Progenitor cell of endocrine pancreas (in vitro differentiated cells): ENCODE results near the gene RNF207. TPM values are rescaled to one million over a fixed set of nuclear protein-coding genes. Genes with fewer than 3 reads are reported as not detected.

ENCODE experiments used
- DNase-seq: peaks from one replicate; pipeline ENCODE4 v3.0.0; 2021; ENCODE audit warnings: low spot score; ENCODE audit not compliant: unreplicated experiment
- H3K27ac Mint-ChIP-seq: 2 replicates; pipeline ENCODE4 v1.8.0; 2021; ENCODE audit warnings: mild to moderate bottlenecking, moderate library complexity, mixed read lengths
- H3K27me3 Mint-ChIP-seq: 2 replicates; pipeline ENCODE4 v1.8.0; 2021; ENCODE audit warnings: mixed read lengths
- H3K36me3 Mint-ChIP-seq: 2 replicates; pipeline ENCODE4 v1.8.0; 2022; ENCODE audit warnings: mixed read lengths; ENCODE audit not compliant: insufficient read depth
- H3K4me1 Mint-ChIP-seq: 2 replicates; pipeline ENCODE4 v1.8.0; 2021; ENCODE audit warnings: low read depth, mixed read lengths
- H3K4me3 Mint-ChIP-seq: 2 replicates; pipeline ENCODE4 v1.8.0; 2021; ENCODE audit warnings: low read depth, mild to moderate bottlenecking, moderate library complexity, mixed read lengths
- H3K9me3 Mint-ChIP-seq: 2 replicates; pipeline ENCODE4 v1.8.0; 2021; ENCODE audit warnings: low read depth, mixed read lengths
- total RNA-seq: library from RNA; stranded (reverse); gene quantifications from 2 replicates; pipeline ENCODE4 v1.2.1, GENCODE V29; 2021
- TF ChIP-seq, protein P1 (sequence below): fragments of 200-600 bp; sonication (generic); IDR thresholded peaks from one replicate; pipeline ENCODE4 v1.5.0; 2021; ENCODE audit warnings: antibody characterized with exemption, mild to moderate bottlenecking; ENCODE audit not compliant: unreplicated experiment

RNF207 gene
- total RNA-seq, 1 donor from 2014 or later = 50.5 TPM

DNA sequence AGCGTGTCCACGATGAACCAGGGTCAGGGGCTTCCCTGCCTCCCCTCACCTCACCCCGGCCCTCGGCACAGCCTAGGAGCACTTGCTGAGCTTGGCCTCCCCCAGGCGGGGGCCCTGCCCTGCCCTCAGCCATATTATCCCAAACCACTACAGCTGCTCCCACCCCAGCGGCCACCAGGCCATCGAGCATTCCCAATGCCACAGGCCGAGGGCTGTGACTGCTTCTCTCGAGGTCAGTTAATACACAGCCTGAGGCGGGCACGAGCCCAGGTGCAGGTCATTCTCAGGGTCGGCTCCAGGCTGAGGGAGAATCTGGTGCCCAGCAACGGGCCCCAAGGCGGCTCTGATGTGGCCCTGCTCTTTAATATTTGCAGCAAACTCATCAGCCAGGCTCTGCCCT is 63.4 kb downstream of the RNF207 start:
- H3K27ac Mint-ChIP-seq = no peak overlapping the region
- no peak overlapping the region for H3K4me3 Mint-ChIP-seq
- peaks cover 2% of the 10 kb centered on the region for H3K36me3 Mint-ChIP-seq
- peaks cover 10% of the 10 kb centered on the region for H3K27me3 Mint-ChIP-seq
- TF ChIP-seq, protein P1, sequence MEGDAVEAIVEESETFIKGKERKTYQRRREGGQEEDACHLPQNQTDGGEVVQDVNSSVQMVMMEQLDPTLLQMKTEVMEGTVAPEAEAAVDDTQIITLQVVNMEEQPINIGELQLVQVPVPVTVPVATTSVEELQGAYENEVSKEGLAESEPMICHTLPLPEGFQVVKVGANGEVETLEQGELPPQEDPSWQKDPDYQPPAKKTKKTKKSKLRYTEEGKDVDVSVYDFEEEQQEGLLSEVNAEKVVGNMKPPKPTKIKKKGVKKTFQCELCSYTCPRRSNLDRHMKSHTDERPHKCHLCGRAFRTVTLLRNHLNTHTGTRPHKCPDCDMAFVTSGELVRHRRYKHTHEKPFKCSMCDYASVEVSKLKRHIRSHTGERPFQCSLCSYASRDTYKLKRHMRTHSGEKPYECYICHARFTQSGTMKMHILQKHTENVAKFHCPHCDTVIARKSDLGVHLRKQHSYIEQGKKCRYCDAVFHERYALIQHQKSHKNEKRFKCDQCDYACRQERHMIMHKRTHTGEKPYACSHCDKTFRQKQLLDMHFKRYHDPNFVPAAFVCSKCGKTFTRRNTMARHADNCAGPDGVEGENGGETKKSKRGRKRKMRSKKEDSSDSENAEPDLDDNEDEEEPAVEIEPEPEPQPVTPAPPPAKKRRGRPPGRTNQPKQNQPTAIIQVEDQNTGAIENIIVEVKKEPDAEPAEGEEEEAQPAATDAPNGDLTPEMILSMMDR = no peak
- no peak for DNase-seq
- peaks cover 17% of the 10 kb centered on the region for H3K4me1 Mint-ChIP-seq
- H3K9me3 Mint-ChIP-seq = no peaks in the 10 kb centered on the region

DNA sequence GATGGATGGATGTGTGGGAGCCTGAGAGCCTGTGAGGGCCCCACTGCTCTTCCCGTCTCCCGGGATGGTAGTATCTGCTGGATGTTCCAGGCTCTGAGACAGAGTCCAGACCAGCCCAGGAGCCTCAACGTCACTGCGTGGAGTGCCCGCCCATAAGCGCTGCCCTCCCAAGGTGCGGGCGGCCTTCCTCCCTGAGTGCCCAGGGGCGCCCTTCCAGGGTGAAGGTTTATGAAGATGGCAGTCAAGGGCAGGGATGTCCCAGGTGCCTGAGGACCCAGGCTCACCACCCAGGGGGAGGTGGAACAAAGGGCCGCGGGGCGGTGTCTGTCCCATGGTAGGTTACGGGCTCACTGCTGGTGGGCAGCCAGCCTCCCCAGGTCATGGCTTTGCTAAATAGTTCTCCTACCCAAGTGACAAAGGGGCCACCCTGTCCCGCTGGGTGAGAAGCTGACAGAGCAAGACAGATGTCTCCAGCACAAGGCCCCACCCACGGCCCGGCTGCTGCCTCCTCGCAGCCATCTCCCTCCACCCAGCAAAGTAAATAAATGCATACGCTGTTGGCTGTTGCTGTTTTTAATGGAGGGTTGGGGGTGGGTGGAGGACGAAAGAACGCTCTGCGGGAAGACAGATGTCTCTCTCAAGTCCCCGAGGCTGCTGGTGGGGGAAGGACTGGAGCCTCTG is 63.9 kb downstream of the RNF207 start:
- TF ChIP-seq, protein P1 = no peak
- Mint-ChIP-seq H3K27ac (peak overlapping the region; percentile 71), H3K36me3 (peaks cover under 1% of the 10 kb centered on the region), H3K4me1 (peaks cover 17% of the 10 kb centered on the region), H3K27me3 (peaks cover 10% of the 10 kb centered on the region), H3K4me3 (no peak overlapping the region), H3K9me3 (no peaks in the 10 kb centered on the region)
- no peak for DNase-seq

DNA sequence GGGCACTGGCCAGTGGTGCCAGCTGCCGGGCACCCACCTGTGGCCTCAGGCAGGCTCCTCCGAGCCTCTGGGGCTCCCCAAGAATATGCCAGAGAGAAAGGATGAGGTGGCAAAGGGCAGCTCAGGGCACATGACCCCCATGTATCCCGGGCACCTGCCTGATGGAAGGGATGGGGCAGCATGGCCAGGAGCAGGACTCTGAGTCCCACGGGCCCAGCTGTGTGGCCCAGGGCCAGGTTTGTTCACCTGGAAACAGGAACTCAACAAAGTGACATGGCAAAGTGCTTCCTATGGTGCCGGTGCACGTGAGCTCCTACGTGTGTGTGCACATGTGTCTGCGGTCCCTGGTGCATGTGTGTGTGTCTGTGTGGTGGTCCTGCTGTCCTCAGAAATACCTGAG is 64.5 kb downstream of the RNF207 start:
- Mint-ChIP-seq H3K4me1 (peaks cover 17% of the 10 kb centered on the region), H3K27me3 (peaks cover 10% of the 10 kb centered on the region), H3K27ac (peak overlapping the region; percentile 71), H3K4me3 (no peak overlapping the region), H3K36me3 (no peaks in the 10 kb centered on the region), H3K9me3 (no peaks in the 10 kb centered on the region)
- no peak for DNase-seq
- TF ChIP-seq, protein P1 = no peak

Other genes with a start within 250 kb of the RNF207 start
- 26.6 and 29.9 TPM in 2 replicates for gene NPHP4, start 213.7 kb upstream of the RNF207 start, total RNA-seq
- gene KCNAB2, start 160.2 kb upstream of the RNF207 start, total RNA-seq = 5.8 and 6.9 TPM in 2 replicates
- 0.58 and 0.77 TPM in 2 replicates for gene CHD5, start 25.8 kb upstream of the RNF207 start, total RNA-seq
- gene RPL22, start 6.5 kb upstream of the RNF207 start, total RNA-seq = 414 and 432 TPM in 2 replicates
- gene ICMT, start 29.8 kb downstream of the RNF207 start, total RNA-seq = 56.6 and 59.4 TPM in 2 replicates
- gene HES3, start 38.1 kb downstream of the RNF207 start, total RNA-seq = not detected in 2 replicates
- 6.3 and 6.5 TPM in 2 replicates for gene GPR153, start 55.0 kb downstream of the RNF207 start, total RNA-seq
- 30.2 and 30.3 TPM in 2 replicates for gene ACOT7, start 187.6 kb downstream of the RNF207 start, total RNA-seq
- gene HES2, start 213.8 kb downstream of the RNF207 start, total RNA-seq = 0.07 and 0.12 TPM in 2 replicates
- 49.5 and 54.0 TPM in 2 replicates for gene ESPN, start 218.7 kb downstream of the RNF207 start, total RNA-seq